OCI-LY7 (cell line): ENCODE data around the gene PLCL1. TPM values are rescaled to one million over a fixed set of nuclear protein-coding genes. Genes with fewer than 3 reads are reported as not detected.

ENCODE experiments used
- BruUV-seq: library from RNA; stranded (reverse); fragments of 400-500 nt; replicated peaks from 2 replicates; lab custom pipeline; 2021; lab: Mats Ljungman, UMichigan
- CTCF ChIA-PET: fragments of 300-600 bp; sonication (Branson Sonifier 250); formaldehyde crosslinking; loops from one replicate; lab custom pipeline; 2022; ENCODE audit warnings: antibody characterized with exemption; ENCODE audit not compliant: unreplicated experiment; lab: Charles Lee
- POLR2A ChIA-PET: fragments of 300-600 bp; sonication (Branson Sonifier 250); formaldehyde crosslinking; loops from one replicate; lab custom pipeline; 2022; ENCODE audit warnings: antibody characterized with exemption; lab: Charles Lee
- DNase-seq: peaks from one replicate; pipeline ENCODE4 v3.0.0-alpha.2; 2015; ENCODE audit warnings: low spot score
- H2AFZ ChIP-seq: fragments of 200-600 bp; sonication (generic), shearing (Covaris generic); 2 replicates; pipeline ENCODE4 v1.6.1; 2014; ENCODE audit warnings: mild to moderate bottlenecking, antibody characterized with exemption, low read length, moderate library complexity
- H3K27ac ChIP-seq: fragments of 200-600 bp; sonication (generic); 2 replicates; pipeline ENCODE4 v1.5.1; 2014; ENCODE audit warnings: mixed run types, low read depth, mild to moderate bottlenecking, moderate library complexity, low read length, inconsistent platforms; ENCODE audit not compliant: poor library complexity, severe bottlenecking
- H3K36me3 ChIP-seq: fragments of 200-600 bp; sonication (generic); 2 replicates; pipeline ENCODE4 v1.6.1; 2014; ENCODE audit warnings: mild to moderate bottlenecking, antibody characterized with exemption, low read length, moderate library complexity, mixed read lengths; ENCODE audit not compliant: insufficient read depth
- H3K4me1 ChIP-seq: fragments of 200-600 bp; sonication (generic); 2 replicates; pipeline ENCODE4 v1.5.1; 2014; ENCODE audit warnings: mild to moderate bottlenecking, low read length; ENCODE audit not compliant: insufficient read depth, poor library complexity, severe bottlenecking
- H3K4me2 ChIP-seq: fragments of 200-600 bp; sonication (generic); 2 replicates; pipeline ENCODE4 v1.6.1; 2014; ENCODE audit warnings: mild to moderate bottlenecking, low read length
- H3K4me3 ChIP-seq: fragments of 200-600 bp; sonication (generic); 2 replicates; pipeline ENCODE4 v1.5.1; 2014; ENCODE audit warnings: mild to moderate bottlenecking, low read depth, low read length; ENCODE audit not compliant: poor library complexity, severe bottlenecking
- H3K79me2 ChIP-seq: fragments of 200-600 bp; sonication (generic); 2 replicates; pipeline ENCODE4 v1.6.1; 2016; ENCODE audit warnings: low read depth, mild to moderate bottlenecking, low read length, moderate library complexity, mixed read lengths; ENCODE audit not compliant: insufficient read depth
- H3K9me2 ChIP-seq: fragments of 200-600 bp; sonication (generic); 2 replicates; pipeline ENCODE4 v1.6.1; 2016; ENCODE audit warnings: mild to moderate bottlenecking, low read length, mixed read lengths; ENCODE audit not compliant: insufficient read depth
- H3K9me3 ChIP-seq: fragments of 200-600 bp; sonication (generic); 2 replicates; pipeline ENCODE4 v1.6.1; 2014; ENCODE audit warnings: mild to moderate bottlenecking, mixed run types, low read length, mixed read lengths
- H4K20me1 ChIP-seq: fragments of 200-600 bp; sonication (generic); 2 replicates; pipeline ENCODE4 v1.6.1; 2014; ENCODE audit warnings: mild to moderate bottlenecking, antibody characterized with exemption, low read length, moderate library complexity, mixed read lengths; ENCODE audit not compliant: insufficient read depth
- EZH2phosphoT487 ChIP-seq: fragments of 200-600 bp; sonication (generic); IDR thresholded peaks from 2 replicates; pipeline ENCODE4 v1.6.1; 2018; ENCODE audit warnings: low read depth, borderline replicate concordance, mild to moderate bottlenecking, mixed run types, antibody characterized with exemption, low read length, moderate library complexity, mixed read lengths
- intact Hi-C: fragments of 100-400 bp; cut with micrococcal nuclease; formaldehyde crosslinking; loops from one replicate; pipeline ENCODE4 v1.10.0; 2022; ENCODE audit not compliant: unreplicated experiment
- total RNA-seq, 2 experiments: library from RNA; depleted of rRNA in 1 of 2; stranded (reverse); fragments of >200 nt in 1 of 2; shearing (Covaris generic) in 1 of 2; gene quantifications; 2 replicates each; pipeline ENCODE4 v1.2.3, GENCODE V29; 2014 to 2022
- TF ChIP-seq, protein P1 (sequence below): fragments of 200-600 bp; sonication (generic); conservative IDR thresholded peaks from 2 replicates; pipeline ENCODE4 v1.5.1; 2014; ENCODE audit warnings: mild to moderate bottlenecking, antibody characterized with exemption, low read length, moderate library complexity, mixed read lengths

The PLCL1 gene
- total RNA-seq, 2 experiments from 2014 or later, result 0.03 TPM; not detected in 1

DNA sequence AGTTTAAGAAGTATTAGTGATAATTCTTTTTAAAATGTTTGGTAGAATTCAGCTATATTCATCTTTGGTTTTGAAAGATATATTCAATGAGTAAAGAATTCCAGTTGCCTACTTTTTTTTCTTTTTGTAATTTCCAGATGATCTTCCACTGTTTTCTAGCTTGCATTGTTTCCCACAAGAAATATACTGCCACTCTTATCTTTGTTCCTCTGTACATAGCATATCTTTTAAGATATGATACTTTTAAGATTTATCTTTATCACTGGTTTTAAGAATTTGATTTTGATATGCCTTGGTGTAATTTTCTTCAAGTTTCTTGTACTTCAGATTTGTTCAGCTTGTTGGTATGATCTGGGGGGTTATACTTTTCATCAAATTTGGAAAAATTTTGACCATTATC lies 374.4 kb downstream of the PLCL1 start:
- Histone ChIP-seq H2AFZ (no peak overlapping the region), H3K9me3 (no peaks in the 10 kb centered on the region), H3K4me3 (no peak overlapping the region), H3K36me3 (no peaks in the 10 kb centered on the region), H4K20me1 (no peaks in the 10 kb centered on the region), H3K79me2 (no peaks in the 10 kb centered on the region), H3K4me2 (no peak overlapping the region), H3K4me1 (no peaks in the 10 kb centered on the region), H3K9me2 (no peaks in the 10 kb centered on the region), H3K27ac (no peak overlapping the region)
- BruUV-seq, result no TSS peak
- ChIA-PET CTCF (no interaction called here), POLR2A (interaction anchor here (0.6 kb wide), 2 partner anchors 8 to 38 kb away, joined by 3 read pairs; no protein-coding TSS in a partner anchor)
- DNase-seq, result no peak
- intact Hi-C loops, result no loop called here
- TF ChIP-seq, protein P1, sequence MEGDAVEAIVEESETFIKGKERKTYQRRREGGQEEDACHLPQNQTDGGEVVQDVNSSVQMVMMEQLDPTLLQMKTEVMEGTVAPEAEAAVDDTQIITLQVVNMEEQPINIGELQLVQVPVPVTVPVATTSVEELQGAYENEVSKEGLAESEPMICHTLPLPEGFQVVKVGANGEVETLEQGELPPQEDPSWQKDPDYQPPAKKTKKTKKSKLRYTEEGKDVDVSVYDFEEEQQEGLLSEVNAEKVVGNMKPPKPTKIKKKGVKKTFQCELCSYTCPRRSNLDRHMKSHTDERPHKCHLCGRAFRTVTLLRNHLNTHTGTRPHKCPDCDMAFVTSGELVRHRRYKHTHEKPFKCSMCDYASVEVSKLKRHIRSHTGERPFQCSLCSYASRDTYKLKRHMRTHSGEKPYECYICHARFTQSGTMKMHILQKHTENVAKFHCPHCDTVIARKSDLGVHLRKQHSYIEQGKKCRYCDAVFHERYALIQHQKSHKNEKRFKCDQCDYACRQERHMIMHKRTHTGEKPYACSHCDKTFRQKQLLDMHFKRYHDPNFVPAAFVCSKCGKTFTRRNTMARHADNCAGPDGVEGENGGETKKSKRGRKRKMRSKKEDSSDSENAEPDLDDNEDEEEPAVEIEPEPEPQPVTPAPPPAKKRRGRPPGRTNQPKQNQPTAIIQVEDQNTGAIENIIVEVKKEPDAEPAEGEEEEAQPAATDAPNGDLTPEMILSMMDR, result no peak
- no peak for TF ChIP-seq EZH2phosphoT487

DNA sequence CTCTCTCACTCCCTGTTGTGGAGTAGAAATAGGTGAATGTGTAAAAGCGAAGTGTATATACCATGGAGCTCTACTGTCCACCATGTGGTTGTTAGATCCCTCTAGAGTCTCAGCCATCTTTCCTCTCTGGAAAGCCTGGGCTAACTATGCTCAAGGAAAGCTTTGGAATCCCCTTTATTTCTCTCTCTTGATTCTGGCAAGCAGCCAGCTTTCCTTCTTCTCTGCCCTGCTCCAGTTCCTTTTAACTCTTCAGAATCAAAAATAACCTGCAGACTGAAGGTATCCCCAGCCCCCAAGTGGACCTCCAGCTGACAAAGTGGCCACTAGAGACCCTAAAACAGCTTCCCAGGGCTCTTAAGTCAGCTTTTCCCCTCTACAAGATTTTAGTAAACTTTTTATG lies 381.9 kb downstream of the PLCL1 start:
- Histone ChIP-seq H3K27ac (no peak overlapping the region), H3K4me2 (no peak overlapping the region), H3K4me1 (no peaks in the 10 kb centered on the region), H3K79me2 (no peaks in the 10 kb centered on the region), H4K20me1 (no peaks in the 10 kb centered on the region), H3K9me3 (no peaks in the 10 kb centered on the region), H3K36me3 (no peaks in the 10 kb centered on the region), H3K9me2 (no peaks in the 10 kb centered on the region), H2AFZ (no peak overlapping the region), H3K4me3 (no peak overlapping the region)
- intact Hi-C loops, result no loop called here
- ChIA-PET CTCF (no interaction called here), POLR2A (interaction anchor here (0.7 kb wide), 1 partner anchor 109 kb away, joined by 3 read pairs; no protein-coding TSS in a partner anchor)
- TF ChIP-seq, protein P1, result no peak
- TF ChIP-seq EZH2phosphoT487, result no peak
- DNase-seq, result no peak
- no TSS peak for BruUV-seq

DNA sequence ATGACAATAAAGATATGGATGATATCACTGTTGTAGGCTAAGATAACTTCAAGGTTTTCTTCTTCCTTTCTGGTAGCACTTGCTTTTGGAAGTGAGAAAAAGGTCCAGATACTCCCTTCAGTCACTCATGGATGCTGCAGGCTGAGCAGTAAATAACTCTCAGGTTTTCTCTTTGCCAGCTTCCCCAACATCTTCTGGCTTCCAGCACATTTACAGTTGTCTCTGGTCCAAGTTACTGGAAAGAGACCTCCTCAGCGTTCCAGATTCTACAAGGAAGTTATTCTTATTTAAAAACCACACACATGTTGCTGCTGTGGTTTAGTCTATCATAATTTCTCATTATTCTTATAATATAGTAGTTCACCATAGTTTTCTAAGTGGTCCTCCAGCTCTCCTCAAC lies 383.4 kb downstream of the PLCL1 start:
- no peaks in the 10 kb centered on the region for H3K4me1 ChIP-seq
- TF ChIP-seq, protein P1, result no peak
- TF ChIP-seq EZH2phosphoT487, result no peak
- H2AFZ ChIP-seq, result no peak overlapping the region
- H3K4me2 ChIP-seq, result no peak overlapping the region
- no peaks in the 10 kb centered on the region for H3K36me3 ChIP-seq
- H3K9me2 ChIP-seq, result no peaks in the 10 kb centered on the region
- intact Hi-C loops, result no loop called here
- CTCF ChIA-PET, result no interaction called here
- H3K79me2 ChIP-seq, result no peaks in the 10 kb centered on the region
- no peak overlapping the region for H3K4me3 ChIP-seq
- DNase-seq, result no peak
- POLR2A ChIA-PET, result no interaction called here
- BruUV-seq, result no TSS peak
- no peak overlapping the region for H3K27ac ChIP-seq
- H3K9me3 ChIP-seq, result no peaks in the 10 kb centered on the region
- H4K20me1 ChIP-seq, result no peaks in the 10 kb centered on the region
